Prostate gland (tissue), 2 donors: ENCODE measurements around the gene KRTAP5-9.

Experiments
- POLR2A ChIP-seq: fragments of 450-650 bp; IDR thresholded peaks from one replicate; pipeline ENCODE4 v1.6.1; 2016; ENCODE audit warnings: antibody characterized with exemption, mild to moderate bottlenecking
- POLR2AphosphoS5 ChIP-seq: sonication (generic); formaldehyde crosslinking; IDR thresholded peaks from one replicate; pipeline ENCODE4 v1.6.1; 2017; ENCODE audit warnings: antibody characterized with exemption
- TF ChIP-seq, protein P1 (sequence below), 4 experiments: fragments of 200-600 bp in 2 of 4; fragments of 450-650 bp in 2 of 4; sonication (generic) in 2 of 4; IDR thresholded peaks; 1 replicate in 3 of 4; 2 replicates in 1 of 4; pipeline ENCODE4 v1.5.1; 2016 to 2019; ENCODE audit warnings: antibody characterized with exemption in 4 of 4, mild to moderate bottlenecking in 2 of 4, moderate library complexity in 2 of 4

GRCh38 chr11:71580057-71581003, 32.1 kb downstream of the KRTAP5-9 start:
- TF ChIP-seq POLR2A (no peak), POLR2AphosphoS5 (peak; percentile 37)
- TF ChIP-seq, protein P1, sequence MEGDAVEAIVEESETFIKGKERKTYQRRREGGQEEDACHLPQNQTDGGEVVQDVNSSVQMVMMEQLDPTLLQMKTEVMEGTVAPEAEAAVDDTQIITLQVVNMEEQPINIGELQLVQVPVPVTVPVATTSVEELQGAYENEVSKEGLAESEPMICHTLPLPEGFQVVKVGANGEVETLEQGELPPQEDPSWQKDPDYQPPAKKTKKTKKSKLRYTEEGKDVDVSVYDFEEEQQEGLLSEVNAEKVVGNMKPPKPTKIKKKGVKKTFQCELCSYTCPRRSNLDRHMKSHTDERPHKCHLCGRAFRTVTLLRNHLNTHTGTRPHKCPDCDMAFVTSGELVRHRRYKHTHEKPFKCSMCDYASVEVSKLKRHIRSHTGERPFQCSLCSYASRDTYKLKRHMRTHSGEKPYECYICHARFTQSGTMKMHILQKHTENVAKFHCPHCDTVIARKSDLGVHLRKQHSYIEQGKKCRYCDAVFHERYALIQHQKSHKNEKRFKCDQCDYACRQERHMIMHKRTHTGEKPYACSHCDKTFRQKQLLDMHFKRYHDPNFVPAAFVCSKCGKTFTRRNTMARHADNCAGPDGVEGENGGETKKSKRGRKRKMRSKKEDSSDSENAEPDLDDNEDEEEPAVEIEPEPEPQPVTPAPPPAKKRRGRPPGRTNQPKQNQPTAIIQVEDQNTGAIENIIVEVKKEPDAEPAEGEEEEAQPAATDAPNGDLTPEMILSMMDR (IDR thresholded peaks at IDR 0.05), result peak; percentile 46 to 77 (median 63)
